HCT116 (cell line): Measurements from ENCODE around the gene THYN1. TPM values are rescaled to one million over a fixed set of nuclear protein-coding genes. Genes with fewer than 3 reads are reported as not detected.

ENCODE experiments used
- ATAC-seq: fragments of 200-7000 bp; cut with Tn5 transposase; 2 replicates; pipeline ENCODE4 v1.9.1; 2020; ENCODE audit warnings: mild to moderate bottlenecking, moderate library complexity
- Bru-seq: library from RNA; stranded (reverse); fragments of 400-500 nt; gene quantifications from one replicate; lab custom pipeline; 2021; lab: Mats Ljungman, UMichigan
- BruChase-seq, 2 experiments: library from RNA; stranded (reverse); fragments of 400-500 nt; gene quantifications; one replicate each; lab custom pipeline; 2021; lab: Mats Ljungman, UMichigan
- BruUV-seq: library from RNA; stranded (reverse); fragments of 400-500 nt; replicated peaks from 2 replicates; lab custom pipeline; 2021; lab: Mats Ljungman, UMichigan
- CTCF ChIA-PET: fragments of 300-600 bp; sonication (Branson Sonifier 250); formaldehyde crosslinking; loops from one replicate; lab custom pipeline; 2021; ENCODE audit warnings: antibody characterized with exemption; lab: Charles Lee
- POLR2A ChIA-PET: fragments of 300-600, 350-600 bp; sonication (Branson Sonifier 250); formaldehyde crosslinking; loops from one replicate; lab custom pipeline; 2021; ENCODE audit warnings: antibody characterized with exemption; lab: Charles Lee
- RAD21 ChIA-PET, 2 experiments: fragments of 300-600 bp; sonication (Branson Sonifier 250); formaldehyde crosslinking; loops; one replicate each; lab custom pipeline; 2023; ENCODE audit warnings: low total read pairs in 2 of 2; ENCODE audit not compliant: uncharacterized antibody in 2 of 2, unreplicated experiment in 2 of 2, low non-redundant PET in 1 of 2; lab: Charles Lee
- DNase-seq: peaks from one replicate; pipeline ENCODE4 v3.0.0-alpha.2; 2010; ENCODE audit warnings: low read depth, low spot score
- H2AFZ ChIP-seq: fragments of 200-600 bp; shearing (Covaris generic), sonication (generic); 2 replicates; pipeline ENCODE4 v1.6.1; 2017; ENCODE audit warnings: low read depth, mixed run types, mixed read lengths, antibody characterized with exemption, low read length; ENCODE audit not compliant: poor library complexity, severe bottlenecking
- H3K27ac ChIP-seq: 2 replicates; pipeline ENCODE4 v1.5.1; 2012; ENCODE audit warnings: low read depth, low read length
- H3K27me3 ChIP-seq: fragments of 200-600 bp; sonication (generic); 2 replicates; pipeline ENCODE4 v1.6.1; 2016; ENCODE audit warnings: mixed run types, low read length, mixed read lengths; ENCODE audit not compliant: insufficient read depth
- H3K36me3 ChIP-seq, 2 experiments: fragments of 200-500 bp in 1 of 2; fragments of 200-600 bp in 1 of 2; sonication (Bioruptor generic) in 1 of 2; sonication (generic) in 1 of 2; 2 replicates each; pipeline versions ENCODE4 v1.5.1 to v1.6.1; 2014 to 2016; ENCODE audit warnings: low read length in 2 of 2, inconsistent platforms in 1 of 2, mixed read lengths in 1 of 2, mixed run types in 1 of 2; ENCODE audit not compliant: insufficient read depth in 2 of 2, control insufficient read depth in 1 of 2
- H3K4me1 ChIP-seq, 2 experiments: fragments of 200-600 bp in 1 of 2; sonication (generic) in 1 of 2; 2 replicates each; pipeline versions ENCODE4 v1.5.1 to v1.6.1; 2012 to 2017; ENCODE audit warnings: low read length in 2 of 2, inconsistent platforms in 1 of 2, mild to moderate bottlenecking in 1 of 2, mixed read lengths in 1 of 2, mixed run types in 1 of 2, moderate library complexity in 1 of 2; ENCODE audit not compliant: insufficient read depth in 2 of 2, control insufficient read depth in 1 of 2
- H3K4me2 ChIP-seq: fragments of 200-600 bp; sonication (generic); 2 replicates; pipeline ENCODE4 v1.6.1; 2017; ENCODE audit warnings: mixed run types, low read length, mixed read lengths
- H3K4me3 ChIP-seq, 2 experiments: fragments of 200-600 bp in 1 of 2; sonication (generic) in 1 of 2; replicated peaks in 1 of 2; 2 replicates each; pipeline ENCODE4 v1.5.1; 2011 to 2016; ENCODE audit warnings: low read length in 2 of 2, control low read depth in 1 of 2, low read depth in 1 of 2, mild to moderate bottlenecking in 1 of 2, mixed read lengths in 1 of 2, mixed run types in 1 of 2
- H3K79me2 ChIP-seq: fragments of 200-600 bp; sonication (generic); 2 replicates; pipeline ENCODE4 v1.6.1; 2017; ENCODE audit warnings: mild to moderate bottlenecking, mixed run types, low read length, moderate library complexity, mixed read lengths; ENCODE audit not compliant: insufficient read depth
- H3K9ac ChIP-seq: fragments of 200-600 bp; sonication (generic); 2 replicates; pipeline ENCODE4 v1.6.1; 2016; ENCODE audit warnings: low read length, mixed read lengths
- H3K9me2 ChIP-seq: fragments of 200-600 bp; sonication (generic), shearing (Covaris generic); 2 replicates; pipeline ENCODE4 v1.6.1; 2017; ENCODE audit warnings: mixed run types, mild to moderate bottlenecking, moderate library complexity; ENCODE audit not compliant: insufficient read depth
- H3K9me3 ChIP-seq, 2 experiments: fragments of 200-500 bp in 1 of 2; fragments of 200-600 bp in 1 of 2; sonication (Bioruptor generic) in 1 of 2; sonication (generic) in 1 of 2; 2 replicates each; pipeline ENCODE4 v1.6.1; 2014 to 2017; ENCODE audit warnings: low read length in 2 of 2, mixed read lengths in 2 of 2, inconsistent platforms in 1 of 2, low read depth in 1 of 2, mild to moderate bottlenecking in 1 of 2, mixed run types in 1 of 2, moderate library complexity in 1 of 2; ENCODE audit not compliant: control insufficient read depth in 1 of 2, insufficient read depth in 1 of 2
- H4K20me1 ChIP-seq: fragments of 200-600 bp; sonication (generic), shearing (Covaris generic); 2 replicates; pipeline ENCODE4 v1.6.1; 2017; ENCODE audit warnings: mixed run types, mild to moderate bottlenecking, moderate library complexity; ENCODE audit not compliant: insufficient read depth
- CEBPB ChIP-seq: IDR thresholded peaks from 2 replicates; pipeline ENCODE4 v1.6.1; 2012; ENCODE audit warnings: low read depth
- EGR1 ChIP-seq: IDR thresholded peaks from 2 replicates; pipeline ENCODE4 v1.6.1; 2012; ENCODE audit warnings: low read depth
- ELF1 ChIP-seq: IDR thresholded peaks from 2 replicates; pipeline ENCODE4 v1.6.1; 2012; ENCODE audit warnings: low read depth, borderline replicate concordance
- POLR2A ChIP-seq: IDR thresholded peaks from 2 replicates; pipeline ENCODE4 v1.7.0; 2011; ENCODE audit warnings: borderline replicate concordance; ENCODE audit not compliant: insufficient read depth, insufficient read length; ENCODE audit errors: extremely low read depth
- POLR2AphosphoS5 ChIP-seq: IDR thresholded peaks from 2 replicates; pipeline ENCODE4 v1.6.1; 2011; ENCODE audit warnings: mild to moderate bottlenecking, low read depth, low read length, moderate library complexity
- RAD21 ChIP-seq: IDR thresholded peaks from 2 replicates; pipeline ENCODE4 v1.6.1; 2012; ENCODE audit warnings: low read depth, mild to moderate bottlenecking
- SIN3A ChIP-seq: IDR thresholded peaks from 2 replicates; pipeline ENCODE4 v1.6.1; 2012; ENCODE audit warnings: low read depth
- SP1 ChIP-seq: IDR thresholded peaks from 2 replicates; pipeline ENCODE4 v1.6.1; 2012; ENCODE audit warnings: low read depth
- SRF ChIP-seq: IDR thresholded peaks from 2 replicates; pipeline ENCODE4 v1.6.1; 2012; ENCODE audit warnings: low read depth
- TCF7L2 ChIP-seq: IDR thresholded peaks from 2 replicates; pipeline ENCODE4 v1.7.0; 2011; ENCODE audit warnings: borderline replicate concordance, inconsistent platforms; ENCODE audit not compliant: insufficient read depth, insufficient read length; ENCODE audit errors: extremely low read depth
- YY1 ChIP-seq: IDR thresholded peaks from 2 replicates; pipeline ENCODE4 v1.6.1; 2011; ENCODE audit warnings: low read length, low read depth, moderate library complexity, mild to moderate bottlenecking; ENCODE audit not compliant: insufficient replicate concordance; ENCODE audit errors: extremely low read depth
- ZNF274 ChIP-seq: fragments of 200-500 bp; sonication (Bioruptor generic); IDR thresholded peaks from 2 replicates; pipeline ENCODE4 v1.6.1; 2014; ENCODE audit warnings: mild to moderate bottlenecking, low read depth, low read length, inconsistent platforms
- intact Hi-C: fragments of 100-400 bp; cut with micrococcal nuclease; formaldehyde crosslinking; loops from 2 replicates; pipeline ENCODE4 v1.10.0; 2022
- long read RNA-seq: library from polyadenylated mRNA; unstranded; transcript quantifications from one replicate; pipeline ENCODE4 v2.0.0, GENCODE V29; 2021; ENCODE audit not compliant: unreplicated experiment
- polyA plus RNA-seq: library from polyadenylated mRNA; unstranded; fragments of >200 nt; gene quantifications from 2 replicates; pipeline ENCODE4 v1.2.1, GENCODE V29; 2012; ENCODE audit warnings: missing spikeins
- total RNA-seq: library from RNA; stranded (reverse); gene quantifications from one replicate; pipeline ENCODE4 v1.2.1, GENCODE V29; 2021; ENCODE audit not compliant: unreplicated experiment
- TF ChIP-seq, protein P1 (sequence below): IDR thresholded peaks from 2 replicates; pipeline ENCODE4 v1.6.1; 2011; ENCODE audit warnings: mild to moderate bottlenecking, low read length, moderate library complexity; ENCODE audit not compliant: insufficient replicate concordance; ENCODE audit errors: extremely low read depth

The THYN1 gene
- total RNA-seq (32.2 TPM), Bru-seq, nascent RNA (percentile 52 among the genes with signal in this experiment), BruChase-seq, experiment 1, labeled RNA remaining after a 6-hour chase (percentile 67 among the genes with signal in this experiment), BruChase-seq, experiment 2, labeled RNA remaining after a 2-hour chase (percentile 61 among the genes with signal in this experiment)
- polyA plus RNA-seq: 26.2 and 40.0 TPM in 2 replicates
- long read RNA-seq, transcript THYN1-201 (7 exons, 1,299 nt): minor isoform, 9 of 60 reads
- long read RNA-seq, transcript THYN1-203 (8 exons, 943 nt): minor isoform, 14 of 60 reads
- long read RNA-seq, transcript THYN1-204 (8 exons, 893 nt): major isoform, 22 of 60 reads
- long read RNA-seq, partial matches to known transcripts: 8 of 60 reads
- long read RNA-seq, other reads (novel, unspliced or antisense): 6 of 60 reads

DNA sequence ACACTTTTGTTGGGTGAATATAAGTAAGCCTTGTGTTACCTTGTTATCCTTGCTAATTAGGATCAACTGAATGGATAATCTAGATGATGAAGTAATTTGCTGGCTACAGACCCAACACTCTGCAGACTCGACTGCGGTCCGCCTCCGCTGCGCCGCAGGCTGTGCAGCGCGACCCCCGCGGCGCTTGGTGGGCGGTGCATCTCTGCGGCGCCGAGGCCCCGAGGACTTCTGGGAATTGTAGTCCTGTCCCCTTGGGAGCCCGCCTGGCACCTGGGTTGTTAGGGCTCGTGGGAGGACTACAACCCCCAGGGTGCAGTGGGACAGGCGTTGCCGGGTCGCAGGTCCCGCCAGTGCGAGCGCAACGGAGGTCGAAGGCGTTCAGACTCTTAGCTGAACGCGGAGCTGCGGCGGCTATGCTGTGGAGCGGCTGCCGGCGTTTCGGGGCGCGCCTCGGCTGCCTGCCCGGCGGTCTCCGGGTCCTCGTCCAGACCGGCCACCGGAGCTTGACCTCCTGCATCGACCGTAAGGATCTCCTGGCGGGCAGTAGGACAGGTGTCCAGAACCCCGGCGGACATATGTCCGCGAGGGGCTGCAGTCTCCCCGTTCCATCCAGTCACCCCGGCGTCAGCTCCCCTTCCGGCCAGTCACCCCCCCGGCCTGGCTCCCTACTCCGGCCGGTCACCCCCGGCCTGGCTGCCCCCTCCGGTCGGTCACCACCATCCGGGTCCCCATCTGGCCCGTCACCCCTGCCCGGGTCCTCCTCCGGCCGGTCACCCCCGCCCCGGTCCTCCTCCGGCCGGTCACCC lies at the start of gene THYN1, which contains the start of gene ACAD8:
THYN1 (minus strand) TSS at position 165 of the 806 bp plus-strand sequence. CDS start 470 bp downstream, outside the sequence.
ACAD8 (plus strand) TSS at position 381 of the 806 bp plus-strand sequence; CDS start at position 414, 33 bp downstream.
- H3K4me3 ChIP-seq: peak within 1 kb of the TSS; percentile 73 to 79
- ChIA-PET RAD21 (no interaction called here), CTCF (interaction anchor here (0.8 to 1.0 kb wide), 2 partner anchors 9 to 45 kb away, joined by 3 read pairs; no protein-coding TSS in a partner anchor), POLR2A (interaction anchor here (0.9 kb wide), 1 partner anchor 29 kb away, joined by 4 read pairs; the partner anchor contains the start of genes NCAPD3 and VPS26B)
- H3K36me3 ChIP-seq: peaks cover 0 to 6% of the 10 kb centered on the region in 2 experiments; a peak in 1 of 4 replicates
- H2AFZ ChIP-seq: peak within 1 kb of the TSS; percentile 72
- ATAC-seq (peak; percentile 99), DNase-seq (peak; percentile 90)
- no TSS peak for BruUV-seq
- H3K9me2 ChIP-seq: no peaks in the 10 kb centered on the region
- H3K4me2 ChIP-seq: peak within 1 kb of the TSS; percentile 87
- intact Hi-C loops: loop anchor here (2.0 to 10.0 kb wide), 3 partner anchors 29 to 329 kb away; partner anchors contain the start of gene VPS26B
- peak within 1 kb of the TSS; percentile 47; the same call in 1 of the 2 replicates for H3K27ac ChIP-seq
- H3K9me3 ChIP-seq: no peaks in the 10 kb centered on the region
- peaks cover 2 to 9% of the 10 kb centered on the region in 2 experiments; a peak in 2 of 4 replicates for H3K4me1 ChIP-seq
- TF ChIP-seq, protein P1, sequence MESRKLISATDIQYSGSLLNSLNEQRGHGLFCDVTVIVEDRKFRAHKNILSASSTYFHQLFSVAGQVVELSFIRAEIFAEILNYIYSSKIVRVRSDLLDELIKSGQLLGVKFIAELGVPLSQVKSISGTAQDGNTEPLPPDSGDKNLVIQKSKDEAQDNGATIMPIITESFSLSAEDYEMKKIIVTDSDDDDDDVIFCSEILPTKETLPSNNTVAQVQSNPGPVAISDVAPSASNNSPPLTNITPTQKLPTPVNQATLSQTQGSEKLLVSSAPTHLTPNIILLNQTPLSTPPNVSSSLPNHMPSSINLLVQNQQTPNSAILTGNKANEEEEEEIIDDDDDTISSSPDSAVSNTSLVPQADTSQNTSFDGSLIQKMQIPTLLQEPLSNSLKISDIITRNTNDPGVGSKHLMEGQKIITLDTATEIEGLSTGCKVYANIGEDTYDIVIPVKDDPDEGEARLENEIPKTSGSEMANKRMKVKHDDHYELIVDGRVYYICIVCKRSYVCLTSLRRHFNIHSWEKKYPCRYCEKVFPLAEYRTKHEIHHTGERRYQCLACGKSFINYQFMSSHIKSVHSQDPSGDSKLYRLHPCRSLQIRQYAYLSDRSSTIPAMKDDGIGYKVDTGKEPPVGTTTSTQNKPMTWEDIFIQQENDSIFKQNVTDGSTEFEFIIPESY: peak; percentile 76
- TF ChIP-seq POLR2AphosphoS5 (peak; percentile 92), EGR1 (peak; percentile 91), SIN3A (peak; percentile 62; the same call in 1 of the 2 replicates), SRF (no peak), POLR2A (peak; percentile 86), SP1 (peak; percentile 85), CEBPB (no peak), ELF1 (no peak; the same call in 1 of the 2 replicates), TCF7L2 (peak; percentile 16), ZNF274 (no peak), RAD21 (no peak), YY1 (peak; percentile 63)
- H3K79me2 ChIP-seq: peaks cover 23% of the 10 kb centered on the region
- peak within 1 kb of the TSS; percentile 74 for H3K9ac ChIP-seq
- H3K27me3 ChIP-seq: no peaks in the 10 kb centered on the region
- no peaks in the 10 kb centered on the region for H4K20me1 ChIP-seq
